Keratinocyte (primary cell): ENCODE results near the gene C18orf32. TPM values are rescaled to one million over a fixed set of nuclear protein-coding genes. Genes with fewer than 3 reads are reported as not detected.

Experiments
- DNase-seq: peaks from one replicate; pipeline ENCODE4 v3.0.0-alpha.2; 2011; ENCODE audit warnings: low read depth, missing footprints, low spot score
- FAIRE-seq: peaks from 2 replicates; lab custom pipeline; 2011; peaks lifted over from hg19 to GRCh38; lab: Jason Lieb, UNC
- H2AFZ ChIP-seq: 2 replicates; pipeline ENCODE4 v1.6.0; 2012; ENCODE audit warnings: low read length, control low read depth, inconsistent platforms; ENCODE audit not compliant: control insufficient read depth
- H3K27ac ChIP-seq: 2 replicates; pipeline ENCODE4 v1.5.1; 2011; ENCODE audit warnings: low read length; ENCODE audit not compliant: control insufficient read depth, insufficient read depth
- H3K27me3 ChIP-seq: 3 replicates; pipeline ENCODE4 v1.6.0; 2011; ENCODE audit warnings: low read length; ENCODE audit not compliant: control insufficient read depth, insufficient read depth; ENCODE audit errors: extremely low read depth
- H3K36me3 ChIP-seq, 2 experiments: 2 replicates in 1 of 2; 3 replicates in 1 of 2; pipeline ENCODE4 v1.5.1; 2011; ENCODE audit warnings: low read length in 2 of 2, mild to moderate bottlenecking in 1 of 2; ENCODE audit not compliant: control insufficient read depth in 2 of 2, insufficient read depth in 2 of 2; ENCODE audit errors: extremely low read depth in 1 of 2
- H3K4me1 ChIP-seq: 3 replicates; pipeline ENCODE4 v1.5.1; 2011; ENCODE audit warnings: low read length; ENCODE audit not compliant: control insufficient read depth, insufficient read depth; ENCODE audit errors: extremely low read depth
- H3K4me2 ChIP-seq: 3 replicates; pipeline ENCODE4 v1.6.0; 2011; ENCODE audit warnings: low read depth, low read length; ENCODE audit not compliant: control insufficient read depth, insufficient read depth; ENCODE audit errors: extremely low read depth
- H3K4me3 ChIP-seq, 3 experiments: fragments of 200-600 bp in 1 of 3; sonication (generic) in 1 of 3; 2 replicates in 2 of 3; 3 replicates in 1 of 3; pipeline ENCODE4 v1.5.1; 2011 to 2016; ENCODE audit warnings: low read length in 3 of 3, mild to moderate bottlenecking in 3 of 3, control low read depth in 2 of 3, inconsistent platforms in 1 of 3, low read depth in 1 of 3, mixed read lengths in 1 of 3, mixed run types in 1 of 3, moderate library complexity in 1 of 3; ENCODE audit not compliant: control insufficient read depth in 2 of 3, insufficient read depth in 2 of 3; ENCODE audit errors: extremely low read depth in 1 of 3
- H3K79me2 ChIP-seq: 2 replicates; pipeline ENCODE4 v1.6.0; 2012; ENCODE audit warnings: low read length; ENCODE audit not compliant: control insufficient read depth, insufficient read depth
- H3K9ac ChIP-seq: 3 replicates; pipeline ENCODE4 v1.6.0; 2011; ENCODE audit warnings: low read length; ENCODE audit not compliant: control insufficient read depth, insufficient read depth; ENCODE audit errors: extremely low read depth
- H3K9me1 ChIP-seq: 3 replicates; pipeline ENCODE4 v1.6.0; 2011; ENCODE audit warnings: low read length; ENCODE audit not compliant: control insufficient read depth, insufficient read depth; ENCODE audit errors: extremely low read depth
- H3K9me3 ChIP-seq: 2 replicates; pipeline ENCODE4 v1.5.1; 2012; ENCODE audit warnings: low read depth, low read length; ENCODE audit not compliant: control insufficient read depth
- H4K20me1 ChIP-seq: 3 replicates; pipeline ENCODE4 v1.6.0; 2011; ENCODE audit warnings: low read length; ENCODE audit not compliant: control insufficient read depth, insufficient read depth; ENCODE audit errors: extremely low read depth
- CTCF ChIP-seq, 3 experiments: IDR thresholded peaks in 1 of 3; conservative IDR thresholded peaks in 1 of 3; optimal IDR thresholded peaks in 1 of 3; 2 replicates in 2 of 3; 3 replicates in 1 of 3; pipeline versions ENCODE3 to v1.5.1; 2011; ENCODE audit warnings: low read length in 3 of 3, mild to moderate bottlenecking in 3 of 3, moderate library complexity in 2 of 3, control low read depth in 1 of 3, inconsistent platforms in 1 of 3; ENCODE audit not compliant: insufficient read depth in 2 of 3; ENCODE audit errors: extremely low read depth in 1 of 3
- EZH2 ChIP-seq: IDR thresholded peaks from one replicate; pipeline ENCODE4 v1.6.1; 2012; ENCODE audit warnings: inconsistent platforms, mild to moderate bottlenecking, low read length, moderate library complexity
- dilution Hi-C: fragments of 300-500 bp; cut with MboI; formaldehyde crosslinking; loops from one replicate; pipeline ENCODE4 v1.7.0; 2020; ENCODE audit warnings: low sequenced_read_pairs; ENCODE audit not compliant: extremely low pct_ligation_motif_present
- polyA plus RNA-seq, 5 experiments: library from polyadenylated mRNA; depleted of rRNA in 3 of 5; stranded (reverse) in 3 of 5; stranded (forward) in 1 of 5; unstranded in 1 of 5; fragments of >200 nt; gene quantifications; 1 replicate in 1 of 5; 2 replicates in 3 of 5; 3 replicates in 1 of 5; pipeline versions ENCODE4 v1.2.1 to v1.2.3, GENCODE V29; 2011 to 2012; ENCODE audit warnings: missing spikeins in 2 of 5, low read depth in 1 of 5, low replicate concordance in 1 of 5

The C18orf32 gene
- polyA plus RNA-seq, 1 donor (not counting 4 experiments of a cell fraction or from before 2014, with no cell fraction given): 35.7 TPM

GRCh38 chr18:49483198-49483597 is 3.8 kb downstream of the C18orf32 start:
- TF ChIP-seq EZH2 (no peak), CTCF (optimal IDR thresholded peaks at IDR 0.05 in 1 of 3, IDR thresholded peaks at IDR 0.05 in 1 of 3, conservative IDR thresholded peaks at IDR 0.05 in 1 of 3; ENCODE audit: extremely low read depth in 1 of 3, insufficient read depth in 2 of 3, low read length in 3 of 3) (no peak)
- no peak overlapping the region for H3K4me3 ChIP-seq
- H3K4me1 ChIP-seq: peaks cover 15% of the 10 kb centered on the region
- H3K9ac ChIP-seq: no peak overlapping the region
- no peak for DNase-seq
- H3K9me3 ChIP-seq: no peaks in the 10 kb centered on the region
- no peaks in the 10 kb centered on the region for H4K20me1 ChIP-seq
- no peaks in the 10 kb centered on the region for H3K27me3 ChIP-seq
- H2AFZ ChIP-seq: no peak overlapping the region
- H3K4me2 ChIP-seq: no peak overlapping the region
- peaks cover 27% of the 10 kb centered on the region for H3K79me2 ChIP-seq
- H3K27ac ChIP-seq: no peak overlapping the region
- no peaks in the 10 kb centered on the region for H3K9me1 ChIP-seq
- dilution Hi-C loops: no loop called here
- no peak for FAIRE-seq
- H3K36me3 ChIP-seq: peaks cover 0 to 20% of the 10 kb centered on the region in 2 experiments

DNA sequence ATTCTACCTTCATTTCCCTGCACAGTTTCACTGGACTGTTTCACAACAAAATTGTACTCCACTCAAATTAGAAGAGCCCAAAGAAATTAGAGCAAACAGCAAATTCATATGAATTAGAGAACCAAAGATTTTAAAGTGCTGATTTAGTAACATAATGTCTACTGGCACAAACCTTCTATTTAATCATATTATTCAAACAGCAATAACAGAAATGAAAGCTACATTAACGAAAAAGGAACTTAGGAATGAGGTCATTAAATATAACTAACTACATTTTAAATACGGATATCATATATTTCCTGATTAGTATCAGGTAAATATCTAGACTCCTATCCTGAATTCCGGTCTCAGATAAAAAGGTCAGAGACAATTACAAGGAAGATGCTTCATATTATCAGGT is 5.1 kb downstream of the C18orf32 start:
- FAIRE-seq (no peak), DNase-seq (no peak)
- H2AFZ ChIP-seq: no peak overlapping the region
- TF ChIP-seq EZH2 (no peak), CTCF (optimal IDR thresholded peaks at IDR 0.05 in 1 of 3, IDR thresholded peaks at IDR 0.05 in 1 of 3, conservative IDR thresholded peaks at IDR 0.05 in 1 of 3; ENCODE audit: extremely low read depth in 1 of 3, insufficient read depth in 2 of 3, low read length in 3 of 3) (no peak)
- H3K36me3 ChIP-seq: peaks cover 0 to 18% of the 10 kb centered on the region in 2 experiments
- no peaks in the 10 kb centered on the region for H3K9me1 ChIP-seq
- no peak overlapping the region for H3K4me2 ChIP-seq
- dilution Hi-C loops: no loop called here
- H3K9ac ChIP-seq: no peak overlapping the region
- H3K79me2 ChIP-seq: peaks cover 27% of the 10 kb centered on the region
- no peak overlapping the region for H3K27ac ChIP-seq
- peaks cover 7% of the 10 kb centered on the region for H3K4me1 ChIP-seq
- H3K9me3 ChIP-seq: no peaks in the 10 kb centered on the region
- no peaks in the 10 kb centered on the region for H3K27me3 ChIP-seq
- no peak overlapping the region for H3K4me3 ChIP-seq
- no peaks in the 10 kb centered on the region for H4K20me1 ChIP-seq
